ENCODE results near the gene CWC25.
"Not testable (repeated sequence)": the region's sequence is repeated elsewhere in the genome, so short reads cannot be mapped to it uniquely, and the experiment has no call there.

CWC25 gene

GRCh38 chr17:38797158-38797490 lies 28.0 kb downstream of the CWC25 start:
- peak overlapping the region; percentile 22; the same call in 1 of the 2 replicates for H3K4me3 ChIP-seq
- no peak overlapping the region for H3K9ac ChIP-seq (ENCODE audit: insufficient read length)
- no peak for TF ChIP-seq EZH2 (IDR thresholded peaks at IDR 0.05)
- no peaks in the 10 kb centered on the region for H3K9me3 ChIP-seq (ENCODE audit: low read depth, low read length)
- no peak overlapping the region for H3K27ac ChIP-seq
- DNase-seq (ENCODE audit: low read depth, low spot score) = no peak
- H3K36me3 ChIP-seq (ENCODE audit: insufficient read depth, low read length) = peaks cover 38% of the 10 kb centered on the region

- no peak overlapping the region for H3K9ac ChIP-seq (ENCODE audit: insufficient read length)
- no peak for TF ChIP-seq POLR2AphosphoS5 (IDR thresholded peaks at IDR 0.05; ENCODE audit: borderline replicate concordance, low read depth, low read length)
- no peak for TF ChIP-seq FOXP2 (optimal IDR thresholded peaks at IDR 0.05; ENCODE audit: control extremely low read depth, extremely low read length, insufficient read depth)
- no peak for TF ChIP-seq EZH2 (IDR thresholded peaks at IDR 0.05)
These were observed 28.5 kb downstream of the CWC25 start for GRCh38 chr17:38796451-38797157.

GRCh38 chr17:38794221-38794620 lies 30.9 kb downstream of the CWC25 start:
- DNase-seq (ENCODE audit: low read depth, low spot score) = no peak
- H3K4me3 ChIP-seq = no peak overlapping the region
- H3K27ac ChIP-seq = peak overlapping the region; percentile 19; the same call in 1 of the 2 replicates
- H3K9ac ChIP-seq (ENCODE audit: insufficient read length) = no peak overlapping the region
- peaks cover 25% of the 10 kb centered on the region for H3K36me3 ChIP-seq (ENCODE audit: insufficient read depth, low read length)
- no peaks in the 10 kb centered on the region for H3K9me3 ChIP-seq (ENCODE audit: low read depth, low read length)
- TF ChIP-seq POLR2AphosphoS5 (IDR thresholded peaks at IDR 0.05; ENCODE audit: borderline replicate concordance, low read depth, low read length) (no peak), FOXP2 (optimal IDR thresholded peaks at IDR 0.05; ENCODE audit: control extremely low read depth, extremely low read length, insufficient read depth) (no peak), EZH2 (IDR thresholded peaks at IDR 0.05) (no peak)

More at GRCh38 chr17:38796451-38797157, 28.5 kb downstream of the CWC25 start:
- Histone ChIP-seq H3K36me3 (ENCODE audit: insufficient read depth, low read length) (peaks cover 33% of the 10 kb centered on the region), H3K27ac (no peak overlapping the region), H3K9me3 (ENCODE audit: low read depth, low read length) (no peaks in the 10 kb centered on the region), H3K4me3 (no peak overlapping the region)
- DNase-seq (ENCODE audit: low read depth, low spot score) = no peak

GRCh38 chr17:38791162-38791561 lies 34.0 kb downstream of the CWC25 start:
- TF ChIP-seq FOXP2 (optimal IDR thresholded peaks at IDR 0.05; ENCODE audit: control extremely low read depth, extremely low read length, insufficient read depth) = no peak
- TF ChIP-seq EZH2 (IDR thresholded peaks at IDR 0.05) = no peak
- no peak for TF ChIP-seq POLR2AphosphoS5 (IDR thresholded peaks at IDR 0.05; ENCODE audit: borderline replicate concordance, low read depth, low read length)
- Histone ChIP-seq H3K36me3 (ENCODE audit: insufficient read depth, low read length) (peaks cover 23% of the 10 kb centered on the region), H3K4me3 (no peak overlapping the region), H3K9ac (ENCODE audit: insufficient read length) (no peak overlapping the region), H3K9me3 (ENCODE audit: low read depth, low read length) (no peaks in the 10 kb centered on the region), H3K27ac (no peak overlapping the region; the same call in 1 of the 2 replicates)
- no peak for DNase-seq (ENCODE audit: low read depth, low spot score)

- H3K9ac ChIP-seq (ENCODE audit: insufficient read length); H3K9me3 ChIP-seq (ENCODE audit: low read depth, low read length); DNase-seq (ENCODE audit: low read depth, low spot score); H3K27ac ChIP-seq; H3K4me3 ChIP-seq: not testable (repeated sequence)
- H3K36me3 ChIP-seq (ENCODE audit: insufficient read depth, low read length) = peaks cover 25% of the 10 kb centered on the region
These were observed 34.9 kb downstream of the CWC25 start for GRCh38 chr17:38790148-38790707.

- Histone ChIP-seq H3K4me3 (no peak overlapping the region), H3K36me3 (ENCODE audit: insufficient read depth, low read length) (peaks cover 33% of the 10 kb centered on the region), H3K27ac (no peak overlapping the region), H3K9ac (ENCODE audit: insufficient read length) (no peak overlapping the region), H3K9me3 (ENCODE audit: low read depth, low read length) (no peaks in the 10 kb centered on the region)
- TF ChIP-seq EZH2 (IDR thresholded peaks at IDR 0.05) (no peak), POLR2AphosphoS5 (IDR thresholded peaks at IDR 0.05; ENCODE audit: borderline replicate concordance, low read depth, low read length) (no peak), FOXP2 (optimal IDR thresholded peaks at IDR 0.05; ENCODE audit: control extremely low read depth, extremely low read length, insufficient read depth) (no peak)
- DNase-seq (ENCODE audit: low read depth, low spot score) = no peak
These were observed 35.9 kb downstream of the CWC25 start for GRCh38 chr17:38789185-38789584.

- peaks cover 35% of the 10 kb centered on the region; the same call in 1 of the 2 replicates for H3K36me3 ChIP-seq (ENCODE audit: insufficient read depth, low read length)
- H3K27ac ChIP-seq; DNase-seq (ENCODE audit: low read depth, low spot score); H3K9ac ChIP-seq (ENCODE audit: insufficient read length); H3K4me3 ChIP-seq; H3K9me3 ChIP-seq (ENCODE audit: low read depth, low read length): not testable (repeated sequence)
These were observed 37.1 kb downstream of the CWC25 start for GRCh38 chr17:38787999-38788398.

GRCh38 chr17:38786372-38786771 lies 38.7 kb downstream of the CWC25 start:
- Histone ChIP-seq H3K9ac (ENCODE audit: insufficient read length) (no peak overlapping the region), H3K27ac (no peak overlapping the region), H3K36me3 (ENCODE audit: insufficient read depth, low read length) (peaks cover 46% of the 10 kb centered on the region), H3K4me3 (no peak overlapping the region), H3K9me3 (ENCODE audit: low read depth, low read length) (no peaks in the 10 kb centered on the region)
- no peak for DNase-seq (ENCODE audit: low read depth, low spot score)
- no peak for TF ChIP-seq EZH2 (IDR thresholded peaks at IDR 0.05)
- TF ChIP-seq POLR2AphosphoS5 (IDR thresholded peaks at IDR 0.05; ENCODE audit: borderline replicate concordance, low read depth, low read length) = no peak
- no peak for TF ChIP-seq FOXP2 (optimal IDR thresholded peaks at IDR 0.05; ENCODE audit: control extremely low read depth, extremely low read length, insufficient read depth)

GRCh38 chr17:38783227-38783626 lies 41.9 kb downstream of the CWC25 start:
- no peaks in the 10 kb centered on the region for H3K9me3 ChIP-seq (ENCODE audit: low read depth, low read length)
- peaks cover 77% of the 10 kb centered on the region for H3K36me3 ChIP-seq (ENCODE audit: insufficient read depth, low read length)
- DNase-seq (ENCODE audit: low read depth, low spot score) = no peak
- H3K27ac ChIP-seq = no peak overlapping the region
- TF ChIP-seq EZH2 (IDR thresholded peaks at IDR 0.05) (no peak), POLR2AphosphoS5 (IDR thresholded peaks at IDR 0.05; ENCODE audit: borderline replicate concordance, low read depth, low read length) (no peak), FOXP2 (optimal IDR thresholded peaks at IDR 0.05; ENCODE audit: control extremely low read depth, extremely low read length, insufficient read depth) (no peak)
- H3K9ac ChIP-seq (ENCODE audit: insufficient read length) = no peak overlapping the region
- H3K4me3 ChIP-seq = no peak overlapping the region

All from SK-N-MC (cell line).